Heart left ventricle (tissue), 16 donors: ENCODE data around the gene SORCS2. TPM values are rescaled to one million over a fixed set of nuclear protein-coding genes. Genes with fewer than 3 reads are reported as not detected.
A peak's percentile ranks its signal among the peaks of the same experiment; 100 is the strongest.

ENCODE experiments used
- ATAC-seq, 4 donors: fragments of 200-7000 bp; cut with Tn5 transposase; one replicate each; pipeline ENCODE4 v1.9.1; 2020 to 2022; ENCODE audit warnings: moderate library complexity in 4 of 4, mild to moderate bottlenecking in 3 of 4, moderate number of reproducible peaks in 1 of 4
- DNase-seq, 5 donors: peaks; one replicate each; pipeline ENCODE4 v3.0.0-alpha.2; 2020
- H3K27ac ChIP-seq, 12 donors: fragments of 200-600 bp; sonication (generic) in 4 of 12; one replicate each; pipeline versions ENCODE4 v1.5.0 to v1.8.0; 2016 to 2022; ENCODE audit warnings: mild to moderate bottlenecking in 2 of 12
- H3K27me3 ChIP-seq, 9 donors: fragments of 200-600 bp; sonication (generic) in 2 of 9; one replicate each; pipeline versions ENCODE4 v1.5.1 to v1.8.0; 2016 to 2022; ENCODE audit warnings: mild to moderate bottlenecking in 3 of 9
- H3K36me3 ChIP-seq, 9 donors: fragments of 200-600 bp; sonication (generic) in 2 of 9; one replicate each; pipeline versions ENCODE4 v1.5.0 to v1.8.0; 2018 to 2022; ENCODE audit warnings: mild to moderate bottlenecking in 2 of 9
- H3K4me1 ChIP-seq, 12 donors: fragments of 200-600 bp; sonication (generic) in 4 of 12; one replicate each; pipeline versions ENCODE4 v1.5.0 to v1.8.0; 2016 to 2022; ENCODE audit warnings: mild to moderate bottlenecking in 3 of 12
- H3K4me3 ChIP-seq, 12 donors: fragments of 200-600 bp; sonication (generic) in 4 of 12; one replicate each; pipeline versions ENCODE4 v1.5.0 to v1.8.0; 2017 to 2022; ENCODE audit warnings: mild to moderate bottlenecking in 9 of 12, moderate library complexity in 4 of 12
- H3K9me3 ChIP-seq, 12 donors: fragments of 200-600 bp; sonication (generic) in 4 of 12; one replicate each; pipeline versions ENCODE4 v1.5.0 to v1.8.0; 2016 to 2022; ENCODE audit warnings: mild to moderate bottlenecking in 1 of 12
- POLR2A ChIP-seq, 2 donors: fragments of 450-650 bp; IDR thresholded peaks; one replicate each; pipeline ENCODE4 v1.6.1; 2017; ENCODE audit warnings: antibody characterized with exemption in 2 of 2, mild to moderate bottlenecking in 2 of 2, moderate library complexity in 2 of 2
- WGBS, 4 donors: extraction: QIAGEN DNeasy Blood & Tissue Kit in 2 of 4; methylation state at CpG; one replicate each; pipeline versions ENCODE4 v1.1.5 to v1.1.7; 2013 to 2018; 5-methylcytosine and 5-hydroxymethylcytosine counted together
- intact Hi-C, 10 donors: fragments of 100-400 bp; cut with DNase I; formaldehyde crosslinking; loops; one replicate each; pipeline versions ENCODE4 v1.11.1 to v1.14.2; 2022
- polyA plus RNA-seq, 2 donors: library from polyadenylated mRNA; stranded (reverse); fragments of 200-250 nt; gene quantifications; one replicate each; pipeline ENCODE4 v1.2.3, GENCODE V29; 2013
- total RNA-seq, 9 donors: library from RNA; depleted of rRNA in 2 of 9; stranded (reverse); fragments of >200 nt in 2 of 9; fragmentation: NEBNext Ultra II Directional in 3 of 9; extraction: Animal tissue kit (Norgen Biotek cat#: 25700) in 3 of 9; gene quantifications; one replicate each; pipeline versions ENCODE4 v1.1.0 to v1.2.4, GENCODE V29; 2016 to 2023
- TF ChIP-seq, protein P1 (sequence below), 12 donors: fragments of 200-600 bp; sonication (generic) in 4 of 12; IDR thresholded peaks; one replicate each; pipeline versions ENCODE4 v1.5.0 to v1.8.0; 2018 to 2022; ENCODE audit warnings: antibody characterized with exemption in 12 of 12, mild to moderate bottlenecking in 5 of 12
- donor health status: ischemic (EF 13 %, LVEDD 7.1; RV severe dilation, severe dysfunction).
- donor health status: healthy with polysubstance abuse.
- donor health status: DM: no; HTN: yes; CAD: no.
- donor health status: DM: no; HTN: no; CAD: no.
- donor health status: ischemic (EF 25% LVEDD 6.9; RV normal size, moderate dysfunction).
- donor health status: ischemic (EF 25% LVEDD 5.7; RV mildly dilated, moderate dysfunction).
- donor health status: healthy.
- donor health status: DM: yes; HTN: yes; CAD: no.
- donor health status: ischemic (EF 35%, LVEDD 5.7; RV mildly dilated, moderate dysfunction).
- donor health status: nonischemic (EF 11% LVEDD 7.7; RV severe dilation, severe dysfunction).
- donor health status: DM: yes; HTN: yes; CAD: no.
- donor health status: PGD.
- donor health status: ischemic (EF 29% LVEDD 5.4; RV normal size, mild dysfunction).
- donor health status: nonischemic (EF 23%, LVEDD 6.1; RV moderate dilation, normal function).

Gene SORCS2
- total and polyA plus RNA-seq, 11 donors, result 0.28 to 5.5 (median 2.4) TPM

GRCh38 chr4:7323461-7323871 lies 131.1 kb downstream of the SORCS2 start:
- peaks cover 0 to 8% (median 0%) of the 10 kb centered on the region in 12 donors for H3K4me1 ChIP-seq
- TF ChIP-seq, protein P1, sequence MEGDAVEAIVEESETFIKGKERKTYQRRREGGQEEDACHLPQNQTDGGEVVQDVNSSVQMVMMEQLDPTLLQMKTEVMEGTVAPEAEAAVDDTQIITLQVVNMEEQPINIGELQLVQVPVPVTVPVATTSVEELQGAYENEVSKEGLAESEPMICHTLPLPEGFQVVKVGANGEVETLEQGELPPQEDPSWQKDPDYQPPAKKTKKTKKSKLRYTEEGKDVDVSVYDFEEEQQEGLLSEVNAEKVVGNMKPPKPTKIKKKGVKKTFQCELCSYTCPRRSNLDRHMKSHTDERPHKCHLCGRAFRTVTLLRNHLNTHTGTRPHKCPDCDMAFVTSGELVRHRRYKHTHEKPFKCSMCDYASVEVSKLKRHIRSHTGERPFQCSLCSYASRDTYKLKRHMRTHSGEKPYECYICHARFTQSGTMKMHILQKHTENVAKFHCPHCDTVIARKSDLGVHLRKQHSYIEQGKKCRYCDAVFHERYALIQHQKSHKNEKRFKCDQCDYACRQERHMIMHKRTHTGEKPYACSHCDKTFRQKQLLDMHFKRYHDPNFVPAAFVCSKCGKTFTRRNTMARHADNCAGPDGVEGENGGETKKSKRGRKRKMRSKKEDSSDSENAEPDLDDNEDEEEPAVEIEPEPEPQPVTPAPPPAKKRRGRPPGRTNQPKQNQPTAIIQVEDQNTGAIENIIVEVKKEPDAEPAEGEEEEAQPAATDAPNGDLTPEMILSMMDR (IDR thresholded peaks at IDR 0.05), result no peak
- no peak for TF ChIP-seq POLR2A (IDR thresholded peaks at IDR 0.05)
- peaks cover 0 to 21% (median 12%) of the 10 kb centered on the region in 12 donors for H3K9me3 ChIP-seq
- H3K4me3 ChIP-seq, result no peak overlapping the region
- ATAC-seq (no peak), DNase-seq (peak in 2 of 5 donors; percentile 14 to 36)
- H3K27ac ChIP-seq, result no peak overlapping the region
- WGBS, 4 donors, result 75 to 92% (median 90%) methylated on average over 4 to 5 of the region's 5 CpGs
- no peaks in the 10 kb centered on the region for H3K27me3 ChIP-seq
- H3K36me3 ChIP-seq, result no peaks in the 10 kb centered on the region
- intact Hi-C loops, result loop anchor here in 1 of 10 donors (10.0 kb wide), 1 partner anchor 141 kb away; no protein-coding TSS in a partner anchor

DNA sequence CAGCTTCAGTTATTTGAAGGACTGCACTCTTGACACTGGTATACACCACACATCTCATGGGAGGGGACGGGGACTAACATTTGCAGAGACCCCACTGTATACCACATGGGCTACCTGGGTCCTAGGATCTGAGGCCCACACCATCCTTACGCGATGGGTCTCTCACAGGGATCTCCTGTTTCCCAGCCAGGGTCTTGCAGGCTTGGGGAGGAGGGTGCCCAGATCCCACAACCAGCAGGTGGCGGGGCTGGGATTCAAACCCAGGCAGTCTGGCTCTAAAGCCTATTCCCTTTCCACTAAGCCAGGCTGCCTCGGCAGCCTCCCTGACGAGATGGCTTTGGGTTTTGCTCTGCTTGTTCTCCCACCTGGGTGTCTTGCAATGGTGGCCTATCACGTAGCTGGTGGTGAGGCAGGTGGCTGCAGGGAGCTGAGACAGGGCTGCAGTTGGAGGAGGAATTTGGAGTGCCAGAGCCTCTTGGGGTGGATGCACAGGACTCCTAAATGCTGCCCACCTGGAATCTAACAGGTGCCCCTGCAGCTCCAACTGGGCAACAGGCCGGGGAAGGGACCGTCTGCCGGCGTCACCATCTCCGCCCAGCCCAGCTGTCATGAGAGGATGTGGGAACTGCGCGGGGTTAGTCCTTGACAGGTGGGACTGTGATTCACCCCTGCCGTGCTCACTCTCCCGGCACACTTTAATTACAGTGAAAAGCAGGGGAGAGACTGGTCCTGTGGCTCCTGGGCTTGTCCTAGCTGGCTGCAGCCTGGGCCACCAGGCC lies 131.7 kb downstream of the SORCS2 start:
- 73 to 88% (median 82%) methylated on average over 16 of the region's 16 CpGs for WGBS, 4 donors
- TF ChIP-seq, protein P1 (IDR thresholded peaks at IDR 0.05), result no peak
- no peak for TF ChIP-seq POLR2A (IDR thresholded peaks at IDR 0.05)
- intact Hi-C loops, result loop anchor here in 1 of 10 donors (10.0 kb wide), 1 partner anchor 141 kb away; no protein-coding TSS in a partner anchor
- DNase-seq (peak in 3 of 5 donors; percentile 8 to 26 (median 18)), ATAC-seq (no peak)
- peaks cover 0 to 16% (median 7%) of the 10 kb centered on the region in 12 donors for H3K9me3 ChIP-seq
- H3K36me3 ChIP-seq, result no peaks in the 10 kb centered on the region
- H3K4me1 ChIP-seq, result peaks cover 0 to 14% (median under 1%) of the 10 kb centered on the region in 12 donors
- no peak overlapping the region for H3K4me3 ChIP-seq
- no peaks in the 10 kb centered on the region for H3K27me3 ChIP-seq
- H3K27ac ChIP-seq, result no peak overlapping the region

- Histone ChIP-seq H3K27me3 (no peaks in the 10 kb centered on the region), H3K4me3 (no peak overlapping the region), H3K9me3 (peaks cover 0 to 10% (median under 1%) of the 10 kb centered on the region in 12 donors), H3K27ac (no peak overlapping the region), H3K4me1 (peaks cover 0 to 18% (median 4%) of the 10 kb centered on the region in 12 donors), H3K36me3 (no peaks in the 10 kb centered on the region)
- WGBS, 4 donors, result 62 to 83% (median 66%) methylated on average over 12 to 13 of the region's 13 CpGs
- intact Hi-C loops, result loop anchor here in 1 of 10 donors (10.0 kb wide), 1 partner anchor 140 kb away; no protein-coding TSS in a partner anchor
- DNase-seq (peak in 2 of 5 donors; percentile 6 to 18), ATAC-seq (no peak)
- TF ChIP-seq, protein P1 (IDR thresholded peaks at IDR 0.05), result no peak
- TF ChIP-seq POLR2A (IDR thresholded peaks at IDR 0.05), result no peak
These were observed 132.3 kb downstream of the SORCS2 start for GRCh38 chr4:7324651-7325121.

- 80 to 85% (median 81%) methylated on average over 13 of the region's 13 CpGs for WGBS, 4 donors
- Histone ChIP-seq H3K9me3 (peaks cover 0 to 1% (median 0%) of the 10 kb centered on the region in 12 donors), H3K36me3 (no peaks in the 10 kb centered on the region), H3K4me1 (peaks cover 0 to 18% (median 4%) of the 10 kb centered on the region in 12 donors), H3K27me3 (no peaks in the 10 kb centered on the region), H3K4me3 (no peak overlapping the region), H3K27ac (no peak overlapping the region)
- intact Hi-C loops, result loop anchor here in 1 of 10 donors (10.0 kb wide), 1 partner anchor 139 kb away; no protein-coding TSS in a partner anchor
- DNase-seq (peak in 3 of 5 donors; percentile 9 to 21 (median 13)), ATAC-seq (no peak)
- no peak for TF ChIP-seq POLR2A (IDR thresholded peaks at IDR 0.05)
- TF ChIP-seq, protein P1 (IDR thresholded peaks at IDR 0.05), result no peak
These were observed 133.2 kb downstream of the SORCS2 start for GRCh38 chr4:7325541-7325940.
